RWPE2 (cell line): ENCODE data around the gene MYL7.

ENCODE experiments used
- ATAC-seq: fragments of 200-7000 bp; cut with Tn5 transposase; 3 replicates; pipeline ENCODE4 v1.9.1; 2021; ENCODE audit warnings: low read depth
- DNase-seq: peaks from one replicate; pipeline ENCODE4 v3.0.0-alpha.2; 2020; ENCODE audit warnings: low spot score
- H3K27ac ChIP-seq: fragments of 450-650 bp; 2 replicates; pipeline ENCODE4 v1.5.1; 2017; ENCODE audit warnings: mild to moderate bottlenecking; ENCODE audit not compliant: poor library complexity, severe bottlenecking
- H3K27me3 ChIP-seq: fragments of 250-450 bp; sonication (Bioruptor Pico); 2 replicates; pipeline ENCODE4 v1.5.1; 2021; ENCODE audit warnings: mild to moderate bottlenecking, moderate library complexity; ENCODE audit not compliant: insufficient read depth, poor library complexity, severe bottlenecking
- H3K36me3 ChIP-seq: fragments of 250-450 bp; sonication (Bioruptor Pico); 2 replicates; pipeline ENCODE4 v1.5.1; 2020; ENCODE audit warnings: low read depth, mild to moderate bottlenecking, moderate library complexity
- H3K4me1 ChIP-seq: fragments of 250-450 bp; sonication (Bioruptor Pico); 2 replicates; pipeline ENCODE4 v1.5.1; 2021; ENCODE audit warnings: mild to moderate bottlenecking, moderate library complexity; ENCODE audit not compliant: insufficient read depth, poor library complexity, severe bottlenecking
- H3K4me3 ChIP-seq: fragments of 250-450 bp; sonication (Bioruptor Pico); 2 replicates; pipeline ENCODE4 v1.5.1; 2021; ENCODE audit warnings: mild to moderate bottlenecking, moderate library complexity; ENCODE audit not compliant: severe bottlenecking
- H3K9me3 ChIP-seq: fragments of 250-450 bp; sonication (Bioruptor Pico); 2 replicates; pipeline ENCODE4 v1.5.1; 2021; ENCODE audit warnings: mild to moderate bottlenecking, moderate library complexity; ENCODE audit not compliant: severe bottlenecking
- CTCF ChIP-seq: fragments of 450-650 bp; IDR thresholded peaks from one replicate; pipeline ENCODE4 v1.5.1; 2017; ENCODE audit warnings: mild to moderate bottlenecking, moderate library complexity; ENCODE audit not compliant: poor library complexity, severe bottlenecking

The MYL7 gene

DNA sequence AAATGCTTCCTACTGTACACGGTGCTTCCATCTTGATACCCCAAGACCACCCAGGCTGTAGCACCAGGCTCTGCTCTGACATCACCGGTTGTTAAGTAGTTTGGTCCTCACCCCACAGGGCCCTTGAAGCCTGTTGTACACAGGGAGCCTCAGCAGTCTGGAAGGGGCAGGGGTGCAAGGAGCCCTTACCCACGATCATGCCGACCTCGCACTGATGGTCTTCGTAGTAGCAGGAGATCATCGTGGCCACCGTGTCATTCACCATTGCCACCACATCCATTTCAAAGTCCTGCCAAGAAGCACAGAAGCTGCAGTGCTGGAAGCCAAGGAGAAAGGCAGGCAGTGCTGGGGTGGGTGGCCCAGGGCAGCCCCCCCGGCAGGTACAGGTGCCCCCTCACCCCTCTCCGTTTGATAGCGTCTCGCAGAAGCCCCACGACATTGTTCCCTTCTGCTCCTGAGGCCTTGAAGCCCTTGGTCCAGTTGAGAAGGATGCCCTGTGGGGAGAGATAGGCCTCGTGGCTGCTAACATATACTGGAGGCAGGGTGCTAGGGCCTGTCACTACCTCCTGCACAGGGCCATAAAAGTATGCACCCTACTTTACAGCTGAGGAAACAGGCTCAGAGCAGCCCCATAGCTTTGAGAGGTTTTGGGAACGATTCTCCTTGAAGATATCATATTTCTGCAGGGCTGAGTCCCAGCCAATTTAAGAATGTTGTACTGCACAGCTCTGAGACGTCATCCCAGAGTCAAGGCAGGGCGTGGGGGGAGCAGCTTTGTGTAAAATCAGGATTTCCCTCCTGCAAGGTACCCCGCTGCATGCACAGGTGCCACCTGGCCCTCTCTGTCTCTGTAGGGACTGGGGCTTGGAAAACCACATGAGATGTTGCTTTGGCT, 8.7 kb upstream of the MYL7 start:
- H3K27ac ChIP-seq: no peak overlapping the region
- DNase-seq: no peak
- no peaks in the 10 kb centered on the region for H3K27me3 ChIP-seq
- no peaks in the 10 kb centered on the region for H3K9me3 ChIP-seq
- no peak overlapping the region for H3K4me3 ChIP-seq
- no peak for TF ChIP-seq CTCF
- no peak for ATAC-seq
- no peaks in the 10 kb centered on the region for H3K4me1 ChIP-seq
- H3K36me3 ChIP-seq: no peaks in the 10 kb centered on the region

GRCh38 chr7:44148961-44149536, 7.9 kb upstream of the MYL7 start:
- H3K27me3 ChIP-seq: no peaks in the 10 kb centered on the region
- DNase-seq: no peak
- no peaks in the 10 kb centered on the region for H3K36me3 ChIP-seq
- no peak overlapping the region for H3K27ac ChIP-seq
- H3K9me3 ChIP-seq: no peaks in the 10 kb centered on the region
- no peak for TF ChIP-seq CTCF
- no peaks in the 10 kb centered on the region for H3K4me1 ChIP-seq
- no peak overlapping the region for H3K4me3 ChIP-seq
- no peak for ATAC-seq

GRCh38 chr7:44148166-44148565, 7.0 kb upstream of the MYL7 start:
- Histone ChIP-seq H3K4me3 (no peak overlapping the region), H3K27ac (no peak overlapping the region), H3K4me1 (no peaks in the 10 kb centered on the region), H3K27me3 (no peaks in the 10 kb centered on the region), H3K9me3 (no peaks in the 10 kb centered on the region), H3K36me3 (no peaks in the 10 kb centered on the region)
- ATAC-seq (no peak), DNase-seq (no peak)
- TF ChIP-seq CTCF: no peak

DNA sequence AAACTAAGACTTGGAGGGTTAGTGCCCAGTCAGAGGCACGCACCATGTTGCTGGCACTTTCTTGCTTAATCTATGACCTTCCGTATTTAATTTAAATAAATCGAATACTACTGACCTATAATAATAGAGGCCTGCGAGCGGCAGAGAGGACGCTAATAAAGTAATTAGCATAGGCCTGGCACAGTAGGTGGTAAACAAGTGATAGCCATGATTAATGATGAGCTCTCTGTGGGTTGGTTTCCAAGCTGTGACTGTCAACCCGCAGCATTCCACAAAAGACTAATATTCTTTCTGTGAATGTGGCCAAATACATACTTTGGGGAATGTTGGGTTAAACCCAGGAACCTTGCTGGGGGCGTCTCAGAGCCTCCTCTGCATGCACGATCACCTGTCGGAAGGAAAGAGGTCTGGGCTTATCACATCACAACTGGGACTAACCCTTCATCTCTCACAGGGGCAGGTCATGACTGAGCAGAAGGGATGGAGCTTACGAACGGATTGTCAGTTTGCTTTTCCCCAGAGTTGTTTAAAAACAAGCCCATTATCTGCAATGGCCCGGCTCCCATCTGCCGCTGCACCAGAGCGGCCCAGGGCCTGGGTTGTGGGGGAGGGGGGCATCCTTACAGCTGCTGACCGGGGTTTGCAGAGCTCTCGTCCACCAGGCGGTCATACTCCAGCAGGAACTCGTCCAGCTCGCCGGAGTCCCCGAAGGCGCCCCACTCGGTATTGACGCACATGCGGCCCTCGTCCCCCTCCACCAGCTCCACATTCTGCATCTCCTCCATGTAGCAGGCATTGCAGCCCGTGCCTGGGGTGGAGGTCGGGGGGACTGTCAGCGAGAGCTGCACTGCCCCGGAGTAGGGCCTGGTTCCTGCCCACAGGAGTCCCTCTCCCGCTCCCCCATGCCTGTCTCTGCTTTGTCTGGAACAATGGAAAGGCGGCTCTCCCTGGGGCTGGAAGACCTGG, 6.2 kb upstream of the MYL7 start:
- no peak for TF ChIP-seq CTCF

More for the DNA sequence above, 6.2 kb upstream of the MYL7 start:
- no peaks in the 10 kb centered on the region for H3K27me3 ChIP-seq
- ATAC-seq: no peak
- H3K36me3 ChIP-seq: no peaks in the 10 kb centered on the region
- no peak overlapping the region for H3K4me3 ChIP-seq
- H3K9me3 ChIP-seq: no peaks in the 10 kb centered on the region
- H3K27ac ChIP-seq: no peak overlapping the region
- DNase-seq: no peak
- H3K4me1 ChIP-seq: no peaks in the 10 kb centered on the region
